ENCODE results near the gene SLC2A13.

DNA sequence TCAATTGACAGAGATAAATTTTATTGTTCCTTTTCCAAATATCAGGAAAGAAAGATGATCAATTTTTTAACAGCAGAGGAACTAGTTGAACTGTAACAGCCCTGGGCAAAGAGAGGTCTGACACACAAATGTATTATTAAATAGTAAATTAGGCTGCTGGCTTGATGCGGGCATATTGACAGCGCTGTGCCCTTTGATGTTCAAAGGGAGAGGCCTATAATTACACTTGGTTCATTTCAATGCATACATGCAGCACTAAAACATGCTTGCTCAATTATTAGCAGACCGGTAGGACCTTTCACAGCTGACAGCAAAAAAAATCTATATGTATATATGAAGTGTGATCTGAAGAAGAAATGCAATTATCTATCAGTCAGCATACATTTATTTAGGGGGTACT lies 219.8 kb downstream of the SLC2A13 start:
- TF ChIP-seq CTCF (conservative IDR thresholded peaks at IDR 0.05 in 1 of 2, IDR thresholded peaks at IDR 0.05 in 1 of 2; ENCODE audit: extremely low read depth in 1 of 2, insufficient read depth in 1 of 2, low read depth in 1 of 2, low read length in 2 of 2) (no peak), EZH2 (IDR thresholded peaks at IDR 0.05; ENCODE audit: borderline replicate concordance, low read length) (no peak)

All from mammary epithelial cell (primary cell).